RWPE2 (cell line): Measurements from ENCODE around the gene RMND5A.
A peak's percentile ranks its signal among the peaks of the same experiment; 100 is the strongest.

Experiments used
- ATAC-seq: fragments of 200-7000 bp; cut with Tn5 transposase; 3 replicates; pipeline ENCODE4 v1.9.1; 2021; ENCODE audit warnings: low read depth
- DNase-seq: peaks from one replicate; pipeline ENCODE4 v3.0.0-alpha.2; 2020; ENCODE audit warnings: low spot score
- H3K27ac ChIP-seq: fragments of 450-650 bp; 2 replicates; pipeline ENCODE4 v1.5.1; 2017; ENCODE audit warnings: mild to moderate bottlenecking; ENCODE audit not compliant: poor library complexity, severe bottlenecking
- H3K27me3 ChIP-seq: fragments of 250-450 bp; sonication (Bioruptor Pico); 2 replicates; pipeline ENCODE4 v1.5.1; 2021; ENCODE audit warnings: mild to moderate bottlenecking, moderate library complexity; ENCODE audit not compliant: insufficient read depth, poor library complexity, severe bottlenecking
- H3K36me3 ChIP-seq: fragments of 250-450 bp; sonication (Bioruptor Pico); 2 replicates; pipeline ENCODE4 v1.5.1; 2020; ENCODE audit warnings: low read depth, mild to moderate bottlenecking, moderate library complexity
- H3K4me1 ChIP-seq: fragments of 250-450 bp; sonication (Bioruptor Pico); 2 replicates; pipeline ENCODE4 v1.5.1; 2021; ENCODE audit warnings: mild to moderate bottlenecking, moderate library complexity; ENCODE audit not compliant: insufficient read depth, poor library complexity, severe bottlenecking
- H3K4me3 ChIP-seq: fragments of 250-450 bp; sonication (Bioruptor Pico); 2 replicates; pipeline ENCODE4 v1.5.1; 2021; ENCODE audit warnings: mild to moderate bottlenecking, moderate library complexity; ENCODE audit not compliant: severe bottlenecking
- H3K9me3 ChIP-seq: fragments of 250-450 bp; sonication (Bioruptor Pico); 2 replicates; pipeline ENCODE4 v1.5.1; 2021; ENCODE audit warnings: mild to moderate bottlenecking, moderate library complexity; ENCODE audit not compliant: severe bottlenecking
- CTCF ChIP-seq: fragments of 450-650 bp; IDR thresholded peaks from one replicate; pipeline ENCODE4 v1.5.1; 2017; ENCODE audit warnings: mild to moderate bottlenecking, moderate library complexity; ENCODE audit not compliant: poor library complexity, severe bottlenecking

Gene RMND5A

GRCh38 chr2:86807468-86808275, 87.6 kb downstream of the RMND5A start:
- H3K36me3 ChIP-seq = no peaks in the 10 kb centered on the region
- H3K27me3 ChIP-seq = no peaks in the 10 kb centered on the region
- H3K4me1 ChIP-seq = no peaks in the 10 kb centered on the region
- ATAC-seq (peak; percentile 76), DNase-seq (no peak)
- no peak for TF ChIP-seq CTCF
- H3K9me3 ChIP-seq = no peaks in the 10 kb centered on the region
- H3K4me3 ChIP-seq = peak overlapping the region; percentile 40
- H3K27ac ChIP-seq = no peak overlapping the region

DNA sequence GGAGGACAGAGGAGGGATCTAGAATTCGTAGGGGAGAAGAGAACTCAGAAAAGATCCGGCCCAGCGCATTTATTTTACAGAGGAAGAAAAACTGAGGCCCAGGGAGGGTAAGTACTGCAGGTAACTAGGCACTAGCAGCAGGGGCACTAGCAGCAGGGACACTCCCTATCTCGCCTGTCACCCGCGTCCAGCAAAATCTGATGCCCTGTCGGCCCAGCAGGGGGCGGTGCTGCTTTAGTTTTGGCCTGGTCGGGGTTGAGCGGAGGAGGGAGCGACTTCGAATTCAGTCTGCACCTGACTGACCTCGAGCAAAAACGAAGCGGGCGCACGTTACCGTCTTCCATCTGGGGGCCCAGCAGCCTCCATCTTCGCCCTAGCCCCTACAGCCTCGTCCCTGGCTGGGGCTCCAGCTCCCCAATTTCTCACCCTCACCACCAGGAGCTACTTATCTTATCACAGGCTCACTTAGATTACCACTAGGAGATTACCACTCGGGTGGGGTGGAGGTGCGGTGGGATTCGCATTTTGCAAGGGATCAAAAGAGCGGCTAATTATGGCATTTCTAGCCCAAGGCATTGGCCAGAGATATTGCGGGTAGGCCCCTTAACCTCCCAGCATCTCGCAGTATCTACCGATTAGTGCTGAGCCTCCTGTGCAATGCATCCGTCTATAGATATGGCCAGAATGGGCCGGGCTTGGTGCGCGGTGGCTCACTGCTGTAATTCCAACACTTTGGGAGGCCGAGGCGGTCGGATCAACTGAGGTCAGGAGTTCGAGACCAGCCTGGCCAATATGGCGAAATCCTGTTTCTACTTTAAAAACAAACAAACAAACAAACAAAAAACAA, 88.4 kb downstream of the RMND5A start:
- TF ChIP-seq CTCF = peak; percentile 84
- no peaks in the 10 kb centered on the region for H3K9me3 ChIP-seq
- H3K27ac ChIP-seq = no peak overlapping the region
- no peaks in the 10 kb centered on the region for H3K27me3 ChIP-seq
- ATAC-seq = peak; percentile 84
- no peak for DNase-seq
- H3K36me3 ChIP-seq = no peaks in the 10 kb centered on the region
- H3K4me1 ChIP-seq = no peaks in the 10 kb centered on the region
- H3K4me3 ChIP-seq = peak overlapping the region; percentile 40

DNA sequence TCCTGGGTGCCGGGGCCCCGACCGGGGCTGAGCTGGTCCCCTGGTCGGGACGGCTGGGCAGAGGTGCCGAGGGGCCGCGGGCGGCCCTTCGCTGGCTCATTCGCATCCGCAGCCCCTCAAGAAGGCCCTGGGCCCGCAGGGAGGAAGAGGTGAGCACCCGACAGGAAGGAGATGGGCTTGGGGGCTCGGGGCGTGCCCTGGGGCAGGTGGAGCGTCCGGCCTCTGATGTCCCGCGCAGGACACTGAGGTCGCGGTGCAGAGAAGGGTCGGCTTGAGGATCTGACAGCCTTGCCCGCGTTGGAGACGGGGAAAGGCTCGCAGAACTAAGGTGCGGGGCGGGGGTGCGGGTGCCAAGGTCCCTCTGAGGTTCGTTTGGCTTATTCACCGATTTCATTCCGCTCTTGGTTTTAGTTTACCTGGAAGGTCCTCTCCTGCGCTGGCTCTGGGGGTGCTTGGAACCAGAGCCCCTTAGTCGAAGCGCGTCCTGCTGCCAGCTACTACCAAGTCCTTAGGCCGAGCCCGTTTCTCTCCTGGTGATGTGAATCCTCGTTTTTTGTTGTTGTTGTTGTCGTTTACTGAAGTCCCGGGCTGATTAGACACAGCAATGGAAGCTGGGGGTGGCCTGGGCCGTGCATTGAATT, 89.5 kb downstream of the RMND5A start:
- ATAC-seq (no peak), DNase-seq (no peak)
- H3K27ac ChIP-seq = no peak overlapping the region
- TF ChIP-seq CTCF = no peak
- H3K27me3 ChIP-seq = no peaks in the 10 kb centered on the region
- no peaks in the 10 kb centered on the region for H3K9me3 ChIP-seq
- H3K36me3 ChIP-seq = no peaks in the 10 kb centered on the region
- H3K4me3 ChIP-seq = no peak overlapping the region
- H3K4me1 ChIP-seq = no peaks in the 10 kb centered on the region

GRCh38 chr2:86815611-86816010, 95.5 kb downstream of the RMND5A start:
- no peak for TF ChIP-seq CTCF
- no peak overlapping the region for H3K27ac ChIP-seq
- no peak for ATAC-seq
- no peaks in the 10 kb centered on the region for H3K27me3 ChIP-seq
- H3K9me3 ChIP-seq = no peaks in the 10 kb centered on the region
- no peak overlapping the region for H3K4me3 ChIP-seq
- H3K4me1 ChIP-seq = no peaks in the 10 kb centered on the region
- H3K36me3 ChIP-seq = no peaks in the 10 kb centered on the region
- no peak for DNase-seq
